SU-DHL-6 (cell line): ENCODE results near the gene NPHS1.

Experiments
- H2AFZ ChIP-seq: fragments of 200-600 bp; sonication (generic); 2 replicates; pipeline ENCODE4 v1.6.1; 2014; ENCODE audit warnings: low read depth, mild to moderate bottlenecking, moderate library complexity, mixed read lengths, antibody characterized with exemption, low read length; ENCODE audit not compliant: severe bottlenecking
- H3F3A ChIP-seq: fragments of 200-600 bp; shearing (Covaris generic); 2 replicates; pipeline ENCODE4 v1.6.0; 2016; ENCODE audit warnings: antibody characterized with exemption, mild to moderate bottlenecking; ENCODE audit not compliant: insufficient read depth
- H3K27ac ChIP-seq: fragments of 200-600 bp; sonication (generic); 2 replicates; pipeline ENCODE4 v1.5.1; 2016; ENCODE audit warnings: low read depth, mild to moderate bottlenecking, low read length, moderate library complexity, mixed read lengths
- H3K27me3 ChIP-seq: fragments of 200-600 bp; sonication (generic), shearing (Covaris generic); 2 replicates; pipeline ENCODE4 v1.6.0; 2014; ENCODE audit warnings: mild to moderate bottlenecking, low read length
- H3K36me3 ChIP-seq: fragments of 200-600 bp; sonication (generic); 2 replicates; pipeline ENCODE4 v1.6.1; 2014; ENCODE audit warnings: mild to moderate bottlenecking, low read length, mixed read lengths
- H3K4me2 ChIP-seq: fragments of 300-600, 200-600 bp; shearing (Covaris generic), sonication (generic); 2 replicates; pipeline ENCODE4 v1.6.0; 2014; ENCODE audit warnings: low read length, low read depth, mild to moderate bottlenecking; ENCODE audit not compliant: poor library complexity, severe bottlenecking
- H3K4me3 ChIP-seq: fragments of 200-600 bp; sonication (generic); 2 replicates; pipeline ENCODE4 v1.5.1; 2014; ENCODE audit warnings: antibody characterized with exemption, low read length, mild to moderate bottlenecking, mixed read lengths; ENCODE audit not compliant: insufficient read depth, poor library complexity, severe bottlenecking
- H3K79me2 ChIP-seq: fragments of 200-600 bp; sonication (generic); 2 replicates; pipeline ENCODE4 v1.6.1; 2014; ENCODE audit warnings: mild to moderate bottlenecking, low read length, moderate library complexity; ENCODE audit not compliant: insufficient read depth
- H3K9ac ChIP-seq: fragments of 200-600 bp; sonication (generic); 2 replicates; pipeline ENCODE4 v1.7.0; 2014; ENCODE audit warnings: mild to moderate bottlenecking, low read length
- H3K9me2 ChIP-seq: fragments of 200-600 bp; sonication (generic); replicated peaks from 2 replicates; pipeline ENCODE4 v1.6.1; 2014; ENCODE audit warnings: low read length; ENCODE audit not compliant: insufficient read depth
- H3K9me3 ChIP-seq: fragments of 200-600 bp; sonication (generic); 2 replicates; pipeline ENCODE4 v1.6.1; 2014; ENCODE audit warnings: low read length, mixed read lengths; ENCODE audit not compliant: insufficient read depth
- H4K20me1 ChIP-seq: fragments of 200-600 bp; sonication (generic); 2 replicates; pipeline ENCODE4 v1.6.1; 2014; ENCODE audit warnings: low read depth, mild to moderate bottlenecking, antibody characterized with exemption, low read length, moderate library complexity, mixed read lengths
- CTCF ChIP-seq: fragments of 200-600 bp; sonication (generic); IDR thresholded peaks from one replicate; pipeline ENCODE4 v1.5.1; 2017; ENCODE audit warnings: antibody characterized with exemption, mild to moderate bottlenecking, low read length, moderate library complexity; ENCODE audit not compliant: insufficient read depth, poor library complexity, severe bottlenecking
- EZH2phosphoT487 ChIP-seq: fragments of 200-600 bp; sonication (generic), shearing (Covaris generic); conservative IDR thresholded peaks from 2 replicates; pipeline ENCODE4 v1.6.1; 2018; ENCODE audit warnings: mild to moderate bottlenecking, antibody characterized with exemption, low read length, moderate library complexity, mixed read lengths

NPHS1 gene

GRCh38 chr19:35789195-35789977, 62.9 kb downstream of the NPHS1 start:
- H4K20me1 ChIP-seq, result no peaks in the 10 kb centered on the region
- H3K27ac ChIP-seq, result no peak overlapping the region
- no peaks in the 10 kb centered on the region for H3K79me2 ChIP-seq
- no peaks in the 10 kb centered on the region for H3K36me3 ChIP-seq
- no peak overlapping the region for H3K4me3 ChIP-seq
- no peak for TF ChIP-seq CTCF
- TF ChIP-seq EZH2phosphoT487, result no peak
- H2AFZ ChIP-seq, result no peak overlapping the region
- no peaks in the 10 kb centered on the region for H3K9me2 ChIP-seq
- H3K4me2 ChIP-seq, result no peak overlapping the region
- H3F3A ChIP-seq, result no peaks in the 10 kb centered on the region
- H3K9me3 ChIP-seq, result no peaks in the 10 kb centered on the region
- no peak overlapping the region for H3K9ac ChIP-seq
- no peaks in the 10 kb centered on the region for H3K27me3 ChIP-seq

GRCh38 chr19:35788205-35788960, 63.9 kb downstream of the NPHS1 start:
- no peak overlapping the region for H3K4me2 ChIP-seq
- H3K79me2 ChIP-seq, result no peaks in the 10 kb centered on the region
- no peak overlapping the region for H3K4me3 ChIP-seq
- H3F3A ChIP-seq, result no peaks in the 10 kb centered on the region
- no peaks in the 10 kb centered on the region for H3K36me3 ChIP-seq
- H3K9me3 ChIP-seq, result no peaks in the 10 kb centered on the region
- no peak overlapping the region for H2AFZ ChIP-seq
- no peaks in the 10 kb centered on the region for H3K27me3 ChIP-seq
- TF ChIP-seq CTCF (no peak), EZH2phosphoT487 (no peak)
- H3K9me2 ChIP-seq, result no peaks in the 10 kb centered on the region
- H3K9ac ChIP-seq, result no peak overlapping the region
- H4K20me1 ChIP-seq, result no peaks in the 10 kb centered on the region
- H3K27ac ChIP-seq, result no peak overlapping the region

- TF ChIP-seq CTCF (no peak), EZH2phosphoT487 (no peak)
- Histone ChIP-seq H2AFZ (no peak overlapping the region), H3K9me3 (no peaks in the 10 kb centered on the region), H3K4me3 (no peak overlapping the region), H3K9me2 (no peaks in the 10 kb centered on the region), H3K4me2 (no peak overlapping the region), H3K79me2 (no peaks in the 10 kb centered on the region), H3K27me3 (no peaks in the 10 kb centered on the region), H3K27ac (no peak overlapping the region), H3K9ac (no peak overlapping the region), H3F3A (no peaks in the 10 kb centered on the region), H4K20me1 (no peaks in the 10 kb centered on the region), H3K36me3 (no peaks in the 10 kb centered on the region)
Observed at GRCh38 chr19:35787227-35787799, 65.0 kb downstream of the NPHS1 start.
